Left ventricle myocardium superior (tissue), 1 donor: Measurements from ENCODE around the gene B4GALT7. TPM values are rescaled to one million over a fixed set of nuclear protein-coding genes. Genes with fewer than 3 reads are reported as not detected.
"Not testable (repeated sequence)": the region's sequence is repeated elsewhere in the genome, so short reads cannot be mapped to it uniquely, and the experiment has no call there.

Source experiments
- ATAC-seq: fragments of 200-7000 bp; cut with Tn5 transposase; one replicate; pipeline ENCODE4 v1.9.1; 2020; ENCODE audit warnings: mild to moderate bottlenecking, moderate library complexity
- DNase-seq: peaks from one replicate; pipeline ENCODE4 v3.0.0-alpha.2; 2020
- intact Hi-C: fragments of 100-400 bp; cut with micrococcal nuclease; formaldehyde crosslinking; loops from one replicate; pipeline ENCODE4 v1.11.0; 2022
- total RNA-seq: library from RNA; stranded (reverse); fragmentation: NEBNext Ultra II Directional; extraction: Animal tissue kit (Norgen Biotek cat#: 25700); gene quantifications from one replicate; pipeline ENCODE4 v1.2.1, GENCODE V29; 2021
- donor health status: DM: no; HTN: yes; CAD: no; lungs with severe emphysema.

Gene B4GALT7
- total RNA-seq, 1 donor from 2014 or later = 15.4 TPM

GRCh38 chr5:177607115-177607451, 7.2 kb downstream of the B4GALT7 start:
- DNase-seq = no peak
- peak; percentile 3 for ATAC-seq
- intact Hi-C loops = no loop called here

GRCh38 chr5:177607452-177608192, 7.7 kb downstream of the B4GALT7 start:
- ATAC-seq (peak; percentile 88), DNase-seq (peak; percentile 83)
- intact Hi-C loops = no loop called here

GRCh38 chr5:177608243-177609075, 8.5 kb downstream of the B4GALT7 start:
- DNase-seq (no peak), ATAC-seq (no peak)
- intact Hi-C loops = no loop called here

GRCh38 chr5:177609076-177610059, 9.4 kb downstream of the B4GALT7 start:
- intact Hi-C loops = no loop called here
- ATAC-seq = no peak
- DNase-seq = no peak

- ATAC-seq = no peak
- no peak for DNase-seq
- intact Hi-C loops = no loop called here
These were observed 10.3 kb downstream of the B4GALT7 start for GRCh38 chr5:177610131-177610769.

GRCh38 chr5:177610770-177611445, 11.0 kb downstream of the B4GALT7 start:
- intact Hi-C loops = no loop called here
- ATAC-seq = no peak
- no peak for DNase-seq

- DNase-seq = no peak
- intact Hi-C loops = no loop called here
- ATAC-seq = no peak
These were observed 11.7 kb downstream of the B4GALT7 start for GRCh38 chr5:177611446-177612214.

GRCh38 chr5:177612215-177612673, 12.3 kb downstream of the B4GALT7 start:
- ATAC-seq = no peak
- no peak for DNase-seq
- intact Hi-C loops = no loop called here

GRCh38 chr5:177620560-177620959, 20.6 kb downstream of the B4GALT7 start:
- DNase-seq (no peak), ATAC-seq (peak; percentile 20)
- intact Hi-C loops = no loop called here

- DNase-seq, intact Hi-C loops, ATAC-seq: not testable (repeated sequence)
These were observed 24.2 kb downstream of the B4GALT7 start for GRCh38 chr5:177624172-177624571.

GRCh38 chr5:177630186-177630585, 30.3 kb downstream of the B4GALT7 start:
- ATAC-seq, DNase-seq, intact Hi-C loops: not testable (repeated sequence)

- DNase-seq, intact Hi-C loops, ATAC-seq: not testable (repeated sequence)
These were observed 35.0 kb downstream of the B4GALT7 start for GRCh38 chr5:177634912-177635311.

- intact Hi-C loops, ATAC-seq, DNase-seq: not testable (repeated sequence)
These were observed 45.5 kb downstream of the B4GALT7 start for GRCh38 chr5:177645462-177645861.

- DNase-seq, intact Hi-C loops: not testable (repeated sequence)
These were observed 51.3 kb downstream of the B4GALT7 start for GRCh38 chr5:177651235-177651634.

GRCh38 chr5:177657846-177658245, 57.9 kb downstream of the B4GALT7 start:
- intact Hi-C loops, DNase-seq, ATAC-seq: not testable (repeated sequence)

More at GRCh38 chr5:177651235-177651634, 51.3 kb downstream of the B4GALT7 start:
- not testable (repeated sequence) for ATAC-seq

- intact Hi-C loops, DNase-seq, ATAC-seq: not testable (repeated sequence)
These were observed 58.6 kb downstream of the B4GALT7 start for GRCh38 chr5:177658542-177658941.
